Thyroid gland (tissue), 4 donors: ENCODE results near the gene FAM229B.

Experiments used
- CTCF ChIP-seq, 6 experiments: fragments of 200-600 bp in 3 of 6; fragments of 450-650 bp in 3 of 6; sonication (generic) in 3 of 6; IDR thresholded peaks; one replicate each; pipeline ENCODE4 v1.5.1; 2016 to 2019; ENCODE audit warnings: antibody characterized with exemption in 6 of 6, mild to moderate bottlenecking in 2 of 6, inconsistent platforms in 1 of 6, moderate library complexity in 1 of 6
- POLR2A ChIP-seq, 2 donors: fragments of 450-650 bp; IDR thresholded peaks; one replicate each; pipeline ENCODE4 v1.6.1; 2017; ENCODE audit warnings: antibody characterized with exemption in 2 of 2, mild to moderate bottlenecking in 2 of 2, moderate library complexity in 1 of 2

GRCh38 chr6:112040956-112041355, 46.4 kb upstream of the FAM229B start:
- no peak for TF ChIP-seq CTCF (IDR thresholded peaks at IDR 0.05)
- no peak for TF ChIP-seq POLR2A (IDR thresholded peaks at IDR 0.05)
